Endothelial cell of umbilical vein (primary cell): ENCODE data around the gene WDR93. TPM values are rescaled to one million over a fixed set of nuclear protein-coding genes. Genes with fewer than 3 reads are reported as not detected.

Experiments
- BruUV-seq: library from RNA; stranded (reverse); fragments of 400-500 nt; replicated peaks from 2 replicates; lab custom pipeline; 2021; lab: Mats Ljungman, UMichigan
- CTCF ChIA-PET: fragments of 300-600, 350-600 bp; sonication (Branson Sonifier 250); formaldehyde crosslinking; loops from one replicate; lab custom pipeline; 2021; ENCODE audit warnings: antibody characterized with exemption, inconsistent platforms; lab: Charles Lee
- POLR2A ChIA-PET: fragments of 300-600, 350-600 bp; sonication (Branson Sonifier 250); formaldehyde crosslinking; loops from one replicate; lab custom pipeline; 2021; ENCODE audit warnings: antibody characterized with exemption, inconsistent platforms; lab: Charles Lee
- DNase-seq: peaks from one replicate; pipeline ENCODE4 v3.0.0-alpha.2; 2011; ENCODE audit warnings: low read depth, low spot score
- FAIRE-seq: peaks from 2 replicates; lab custom pipeline; 2011; peaks lifted over from hg19 to GRCh38; lab: Jason Lieb, UNC
- H2AFZ ChIP-seq: 2 replicates; pipeline ENCODE4 v1.6.0; 2012; ENCODE audit warnings: low read depth, low read length, control low read depth, inconsistent platforms
- H3K27ac ChIP-seq: 2 replicates; pipeline ENCODE4 v1.5.1; 2011; ENCODE audit warnings: low read depth, mild to moderate bottlenecking, control low read depth, low read length, moderate library complexity; ENCODE audit not compliant: insufficient read depth
- H3K27me3 ChIP-seq, 2 experiments: 2 replicates each; pipeline versions ENCODE4 v1.6.0 to v1.6.1; 2011; ENCODE audit warnings: low read length in 2 of 2, mixed read lengths in 1 of 2; ENCODE audit not compliant: control insufficient read depth in 2 of 2, insufficient read depth in 2 of 2
- H3K36me3 ChIP-seq, 2 experiments: 2 replicates in 1 of 2; 3 replicates in 1 of 2; pipeline ENCODE4 v1.5.1; 2011; ENCODE audit warnings: low read length in 2 of 2, mild to moderate bottlenecking in 1 of 2, moderate library complexity in 1 of 2; ENCODE audit not compliant: control insufficient read depth in 2 of 2, insufficient read depth in 2 of 2; ENCODE audit errors: extremely low read depth in 1 of 2
- H3K4me1 ChIP-seq: 3 replicates; pipeline ENCODE4 v1.5.1; 2011; ENCODE audit warnings: mild to moderate bottlenecking, low read length; ENCODE audit not compliant: control insufficient read depth, insufficient read depth; ENCODE audit errors: extremely low read depth
- H3K4me2 ChIP-seq: 2 replicates; pipeline ENCODE4 v1.6.1; 2011; ENCODE audit warnings: low read length, control low read depth, mixed read lengths; ENCODE audit not compliant: insufficient read depth
- H3K4me3 ChIP-seq, 3 experiments: fragments of 200-600 bp in 1 of 3; sonication (generic), shearing (Covaris generic) in 1 of 3; replicated peaks in 1 of 3; 2 replicates each; pipeline ENCODE4 v1.5.1; 2011 to 2016; ENCODE audit warnings: control low read depth in 3 of 3, low read length in 3 of 3, mild to moderate bottlenecking in 2 of 3, inconsistent platforms in 1 of 3, low read depth in 1 of 3, moderate library complexity in 1 of 3; ENCODE audit not compliant: insufficient read depth in 1 of 3
- H3K79me2 ChIP-seq: 2 replicates; pipeline ENCODE4 v1.6.0; 2012; ENCODE audit warnings: low read length, inconsistent platforms; ENCODE audit not compliant: control insufficient read depth, insufficient read depth
- H3K9ac ChIP-seq: replicated peaks from 2 replicates; pipeline ENCODE3; 2011; ENCODE audit warnings: low read length, control low read depth; ENCODE audit not compliant: insufficient read depth; ENCODE audit errors: extremely low read depth
- H3K9me1 ChIP-seq: replicated peaks from 3 replicates; pipeline ENCODE4 v1.6.0; 2011; ENCODE audit warnings: mild to moderate bottlenecking, low read length; ENCODE audit not compliant: control insufficient read depth, insufficient read depth; ENCODE audit errors: extremely low read depth
- H3K9me3 ChIP-seq: replicated peaks from 2 replicates; pipeline ENCODE4 v1.5.1; 2012; ENCODE audit warnings: low read length, inconsistent platforms; ENCODE audit not compliant: control insufficient read depth, insufficient read depth
- H4K20me1 ChIP-seq: replicated peaks from 2 replicates; pipeline ENCODE3; 2011; ENCODE audit warnings: mild to moderate bottlenecking, low read length; ENCODE audit not compliant: control insufficient read depth, insufficient read depth; ENCODE audit errors: extremely low read depth
- CTCF ChIP-seq, 2 donors: IDR thresholded peaks; 1 replicate in 1 of 2; 2 replicates in 1 of 2; pipeline ENCODE4 v1.5.1; 2011; ENCODE audit warnings: low read length in 2 of 2, mild to moderate bottlenecking in 2 of 2, moderate library complexity in 2 of 2, control low read depth in 1 of 2, inconsistent platforms in 1 of 2, low read depth in 1 of 2; ENCODE audit not compliant: insufficient read depth in 1 of 2; ENCODE audit errors: extremely low read depth in 1 of 2
- EZH2 ChIP-seq: IDR thresholded peaks from 2 replicates; pipeline ENCODE4 v1.6.1; 2012; ENCODE audit warnings: borderline replicate concordance, low read depth, mild to moderate bottlenecking, moderate library complexity, low read length, inconsistent platforms; ENCODE audit not compliant: severe bottlenecking
- FOS ChIP-seq: IDR thresholded peaks from 2 replicates; pipeline ENCODE4 v1.6.1; 2011; ENCODE audit warnings: mild to moderate bottlenecking, low read length, moderate library complexity, borderline replicate concordance; ENCODE audit not compliant: insufficient read depth
- GATA2 ChIP-seq: IDR thresholded peaks from 2 replicates; pipeline ENCODE4 v1.7.0; 2011; ENCODE audit warnings: low read depth, mild to moderate bottlenecking, moderate library complexity, mixed read lengths, low read length; ENCODE audit not compliant: insufficient read length, insufficient read depth
- JUN ChIP-seq: IDR thresholded peaks from 2 replicates; pipeline ENCODE4 v1.6.1; 2011; ENCODE audit warnings: borderline replicate concordance, low read depth; ENCODE audit not compliant: insufficient read length, insufficient read depth
- POLR2A ChIP-seq: IDR thresholded peaks from 2 replicates; pipeline ENCODE4 v1.6.1; 2012; ENCODE audit warnings: low read depth, mild to moderate bottlenecking, control low read depth, low read length
- POLR2AphosphoS5 ChIP-seq: IDR thresholded peaks from 2 replicates; pipeline ENCODE4 v1.6.1; 2012; ENCODE audit warnings: low read depth, mild to moderate bottlenecking, control low read depth, low read length, moderate library complexity; ENCODE audit not compliant: insufficient read depth
- dilution Hi-C: fragments of 300-500 bp; cut with MboI; formaldehyde crosslinking; loops from one replicate; pipeline ENCODE4 v1.15.0; 2019; ENCODE audit warnings: low sequenced_read_pairs; ENCODE audit not compliant: extremely low pct_ligation_motif_present
- intact Hi-C: fragments of 100-400 bp; cut with micrococcal nuclease; formaldehyde crosslinking; loops from one replicate; pipeline ENCODE4 v1.10.0; 2022
- polyA plus RNA-seq, 4 experiments: library from polyadenylated mRNA; depleted of rRNA in 3 of 4; stranded (reverse) in 3 of 4; unstranded in 1 of 4; fragments of >200 nt; gene quantifications; 2 replicates each; pipeline versions ENCODE4 v1.2.1 to v1.2.3, GENCODE V29; 2011 to 2012; ENCODE audit warnings: missing spikeins in 1 of 4
- total RNA-seq: library from RNA; stranded (reverse); gene quantifications from 2 replicates; pipeline ENCODE4 v1.2.3, GENCODE V29; 2021

WDR93 gene
- total and polyA plus RNA-seq, 2 donors (not counting 3 experiments of a cell fraction or from before 2014, with no cell fraction given): 0.07 TPM; not detected in 1

GRCh38 chr15:89664441-89665350 lies 25.9 kb upstream of the WDR93 start:
- peak; percentile 76 for FAIRE-seq
- no peak overlapping the region for H3K9ac ChIP-seq
- no TSS peak for BruUV-seq
- CTCF ChIA-PET: interaction anchor here (1.4 to 4.6 kb wide), 3 partner anchors 10 to 248 kb away, joined by 3 to 55 read pairs (median 3); partner anchors contain the start of genes ARPIN and KIF7
- TF ChIP-seq POLR2A (no peak), CTCF (IDR thresholded peaks at IDR 0.05; ENCODE audit: extremely low read depth in 1 of 2, insufficient read depth in 1 of 2, low read depth in 1 of 2, low read length in 2 of 2) (no peak), EZH2 (no peak), FOS (no peak), GATA2 (no peak), JUN (no peak), POLR2AphosphoS5 (no peak)
- dilution Hi-C loops: no loop called here
- H3K36me3 ChIP-seq: no peaks in the 10 kb centered on the region
- peak overlapping the region; percentile 74 for H3K4me2 ChIP-seq
- intact Hi-C loops: no loop called here
- no peak overlapping the region for H3K27ac ChIP-seq
- no peaks in the 10 kb centered on the region for H3K79me2 ChIP-seq
- H4K20me1 ChIP-seq: no peaks in the 10 kb centered on the region
- H3K9me3 ChIP-seq: no peaks in the 10 kb centered on the region
- DNase-seq: no peak
- H3K4me1 ChIP-seq: peaks cover 20% of the 10 kb centered on the region
- H3K9me1 ChIP-seq: no peaks in the 10 kb centered on the region
- peak overlapping the region; percentile 52 for H2AFZ ChIP-seq
- POLR2A ChIA-PET: no interaction called here
- H3K27me3 ChIP-seq: no peaks in the 10 kb centered on the region
- H3K4me3 ChIP-seq: peak overlapping the region in 1 of 3 experiments; percentile 30
